B cell (primary cell): ENCODE measurements around the gene CAPN10.

Experiments
- EZH2 ChIP-seq: IDR thresholded peaks from 2 replicates; pipeline ENCODE4 v1.6.1; 2012; ENCODE audit warnings: borderline replicate concordance, low read depth, mild to moderate bottlenecking, moderate library complexity, low read length; ENCODE audit not compliant: insufficient read depth, poor library complexity, severe bottlenecking
- TF ChIP-seq, protein P1 (sequence below): fragments of 200-600 bp; IDR thresholded peaks from one replicate; pipeline ENCODE4 v1.8.0; 2022; ENCODE audit warnings: antibody characterized with exemption, mild to moderate bottlenecking

DNA sequence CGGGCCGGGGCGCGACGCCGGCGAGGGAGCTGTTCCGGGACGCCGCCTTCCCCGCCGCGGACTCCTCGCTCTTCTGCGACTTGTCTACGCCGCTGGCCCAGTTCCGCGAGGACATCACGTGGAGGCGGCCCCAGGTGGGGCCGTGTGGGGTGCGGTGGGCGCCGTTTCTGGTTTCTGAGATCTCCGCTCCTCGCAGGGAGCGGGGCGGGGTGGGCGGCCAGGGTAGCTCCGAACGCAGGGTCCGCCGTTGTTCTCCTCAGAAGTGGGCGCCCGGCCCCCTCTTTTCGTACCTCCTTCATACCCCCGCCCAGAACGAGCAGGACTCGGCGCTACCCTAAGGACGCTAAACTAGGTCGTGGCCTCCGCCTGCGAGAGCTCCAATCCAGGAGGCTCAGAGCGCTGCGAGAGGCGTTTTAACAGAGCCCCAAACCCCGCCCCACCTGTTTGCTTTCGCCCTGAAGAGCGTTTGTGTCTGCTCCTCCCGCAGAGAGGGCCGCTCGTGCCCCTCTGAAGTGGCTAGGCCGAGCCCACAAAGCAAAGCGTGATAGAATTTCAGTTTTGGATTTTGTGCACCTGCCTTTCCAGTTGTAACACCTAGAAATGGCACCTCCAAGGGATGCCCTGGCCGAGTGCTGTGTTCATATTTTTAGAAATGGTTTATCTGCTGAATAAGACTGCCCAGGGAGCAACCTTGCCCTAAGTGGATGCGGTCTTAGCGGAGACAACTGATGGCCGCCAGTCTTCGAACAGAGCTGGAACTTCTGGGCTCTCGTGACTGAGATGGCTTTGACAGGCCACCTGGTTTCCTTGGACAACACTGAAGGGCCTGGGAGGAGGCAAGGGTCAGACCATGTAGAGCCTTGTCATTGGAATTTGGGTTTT, 626 bp downstream of the CAPN10 start:
- TF ChIP-seq, protein P1, sequence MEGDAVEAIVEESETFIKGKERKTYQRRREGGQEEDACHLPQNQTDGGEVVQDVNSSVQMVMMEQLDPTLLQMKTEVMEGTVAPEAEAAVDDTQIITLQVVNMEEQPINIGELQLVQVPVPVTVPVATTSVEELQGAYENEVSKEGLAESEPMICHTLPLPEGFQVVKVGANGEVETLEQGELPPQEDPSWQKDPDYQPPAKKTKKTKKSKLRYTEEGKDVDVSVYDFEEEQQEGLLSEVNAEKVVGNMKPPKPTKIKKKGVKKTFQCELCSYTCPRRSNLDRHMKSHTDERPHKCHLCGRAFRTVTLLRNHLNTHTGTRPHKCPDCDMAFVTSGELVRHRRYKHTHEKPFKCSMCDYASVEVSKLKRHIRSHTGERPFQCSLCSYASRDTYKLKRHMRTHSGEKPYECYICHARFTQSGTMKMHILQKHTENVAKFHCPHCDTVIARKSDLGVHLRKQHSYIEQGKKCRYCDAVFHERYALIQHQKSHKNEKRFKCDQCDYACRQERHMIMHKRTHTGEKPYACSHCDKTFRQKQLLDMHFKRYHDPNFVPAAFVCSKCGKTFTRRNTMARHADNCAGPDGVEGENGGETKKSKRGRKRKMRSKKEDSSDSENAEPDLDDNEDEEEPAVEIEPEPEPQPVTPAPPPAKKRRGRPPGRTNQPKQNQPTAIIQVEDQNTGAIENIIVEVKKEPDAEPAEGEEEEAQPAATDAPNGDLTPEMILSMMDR, result no peak
- no peak for TF ChIP-seq EZH2
